ENCODE measurements around the gene AP5Z1. TPM values are rescaled to one million over a fixed set of nuclear protein-coding genes. Genes with fewer than 3 reads are reported as not detected.

Gene AP5Z1
- total and polyA plus RNA-seq, 2 of the 4 experiments (the other 2 are of a cell fraction) = 9.7 to 38.7 TPM

DNA sequence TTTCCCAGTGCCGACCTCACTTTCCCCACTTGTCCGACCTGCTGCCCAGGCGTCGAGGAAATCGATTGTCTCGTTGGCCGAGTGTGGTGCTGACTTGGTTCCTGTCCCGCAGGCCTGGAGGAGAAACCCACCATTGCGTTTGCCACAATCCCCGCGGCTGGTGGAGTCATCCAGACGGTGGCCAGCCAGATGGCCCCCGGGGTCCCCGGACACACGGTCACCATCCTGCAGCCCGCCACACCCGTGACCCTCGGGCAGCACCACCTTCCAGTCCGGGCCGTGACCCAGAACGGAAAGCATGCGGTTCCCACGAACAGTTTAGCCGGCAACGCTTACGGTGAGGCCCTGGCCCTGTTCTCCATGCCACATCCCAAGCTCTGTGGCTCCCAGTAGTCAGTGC is 14.5 kb upstream of the AP5Z1 start:
- in situ Hi-C loops (cut with MboI; ENCODE audit: low sequenced_read_pairs) = loop anchor here (25.0 kb wide), 1 partner anchor 1899 kb away; no protein-coding TSS in a partner anchor
- H3K36me3 ChIP-seq (ENCODE audit: control insufficient read depth, insufficient read depth, low read length) = peaks cover 86% of the 10 kb centered on the region
- TF ChIP-seq, protein P1, sequence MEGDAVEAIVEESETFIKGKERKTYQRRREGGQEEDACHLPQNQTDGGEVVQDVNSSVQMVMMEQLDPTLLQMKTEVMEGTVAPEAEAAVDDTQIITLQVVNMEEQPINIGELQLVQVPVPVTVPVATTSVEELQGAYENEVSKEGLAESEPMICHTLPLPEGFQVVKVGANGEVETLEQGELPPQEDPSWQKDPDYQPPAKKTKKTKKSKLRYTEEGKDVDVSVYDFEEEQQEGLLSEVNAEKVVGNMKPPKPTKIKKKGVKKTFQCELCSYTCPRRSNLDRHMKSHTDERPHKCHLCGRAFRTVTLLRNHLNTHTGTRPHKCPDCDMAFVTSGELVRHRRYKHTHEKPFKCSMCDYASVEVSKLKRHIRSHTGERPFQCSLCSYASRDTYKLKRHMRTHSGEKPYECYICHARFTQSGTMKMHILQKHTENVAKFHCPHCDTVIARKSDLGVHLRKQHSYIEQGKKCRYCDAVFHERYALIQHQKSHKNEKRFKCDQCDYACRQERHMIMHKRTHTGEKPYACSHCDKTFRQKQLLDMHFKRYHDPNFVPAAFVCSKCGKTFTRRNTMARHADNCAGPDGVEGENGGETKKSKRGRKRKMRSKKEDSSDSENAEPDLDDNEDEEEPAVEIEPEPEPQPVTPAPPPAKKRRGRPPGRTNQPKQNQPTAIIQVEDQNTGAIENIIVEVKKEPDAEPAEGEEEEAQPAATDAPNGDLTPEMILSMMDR (conservative IDR thresholded peaks at IDR 0.05; ENCODE audit: low read depth, low read length) = no peak
- TF ChIP-seq, protein P2, sequence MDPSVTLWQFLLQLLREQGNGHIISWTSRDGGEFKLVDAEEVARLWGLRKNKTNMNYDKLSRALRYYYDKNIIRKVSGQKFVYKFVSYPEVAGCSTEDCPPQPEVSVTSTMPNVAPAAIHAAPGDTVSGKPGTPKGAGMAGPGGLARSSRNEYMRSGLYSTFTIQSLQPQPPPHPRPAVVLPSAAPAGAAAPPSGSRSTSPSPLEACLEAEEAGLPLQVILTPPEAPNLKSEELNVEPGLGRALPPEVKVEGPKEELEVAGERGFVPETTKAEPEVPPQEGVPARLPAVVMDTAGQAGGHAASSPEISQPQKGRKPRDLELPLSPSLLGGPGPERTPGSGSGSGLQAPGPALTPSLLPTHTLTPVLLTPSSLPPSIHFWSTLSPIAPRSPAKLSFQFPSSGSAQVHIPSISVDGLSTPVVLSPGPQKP (IDR thresholded peaks at IDR 0.05; ENCODE audit: borderline replicate concordance, low read depth, low read length) = no peak
- TF ChIP-seq CHD1 (IDR thresholded peaks at IDR 0.05; ENCODE audit: low read depth, low read length) (no peak), SMC3 (IDR thresholded peaks at IDR 0.05; ENCODE audit: low read depth, low read length) (no peak), FOS (IDR thresholded peaks at IDR 0.05; ENCODE audit: low read depth, low read length) (no peak), MXI1 (IDR thresholded peaks at IDR 0.05; ENCODE audit: borderline replicate concordance, low read depth, low read length) (no peak), RCOR1 (IDR thresholded peaks at IDR 0.05; ENCODE audit: insufficient replicate concordance, low read length) (no peak), RAD21 (IDR thresholded peaks at IDR 0.05; ENCODE audit: low read length) (no peak), BHLHE40 (IDR thresholded peaks at IDR 0.05; ENCODE audit: low read depth, low read length) (no peak), MAZ (IDR thresholded peaks at IDR 0.05; ENCODE audit: borderline replicate concordance, low read depth, low read length) (no peak), MAFK (IDR thresholded peaks at IDR 0.05; ENCODE audit: low read depth, low read length) (no peak), POLR2A (IDR thresholded peaks at IDR 0.05; ENCODE audit: low read depth, low read length) (no peak), RFX5 (IDR thresholded peaks at IDR 0.05; ENCODE audit: low read depth, low read length) (no peak), CEBPB (IDR thresholded peaks at IDR 0.05; ENCODE audit: low read depth, low read length) (no peak), NFE2L2 (IDR thresholded peaks at IDR 0.05; ENCODE audit: low read depth, low read length) (no peak)
- TF ChIP-seq, protein P3, sequence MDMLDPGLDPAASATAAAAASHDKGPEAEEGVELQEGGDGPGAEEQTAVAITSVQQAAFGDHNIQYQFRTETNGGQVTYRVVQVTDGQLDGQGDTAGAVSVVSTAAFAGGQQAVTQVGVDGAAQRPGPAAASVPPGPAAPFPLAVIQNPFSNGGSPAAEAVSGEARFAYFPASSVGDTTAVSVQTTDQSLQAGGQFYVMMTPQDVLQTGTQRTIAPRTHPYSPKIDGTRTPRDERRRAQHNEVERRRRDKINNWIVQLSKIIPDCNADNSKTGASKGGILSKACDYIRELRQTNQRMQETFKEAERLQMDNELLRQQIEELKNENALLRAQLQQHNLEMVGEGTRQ (IDR thresholded peaks at IDR 0.05; ENCODE audit: low read depth, low read length) = no peak

More for the DNA sequence above, 14.5 kb upstream of the AP5Z1 start:
- DNase-seq = no peak
- H3K18ac ChIP-seq (ENCODE audit: low read depth, low read length) = no peak overlapping the region
- dilution Hi-C loops (cut with HindIII; ENCODE audit: low sequenced_read_pairs, unreplicated experiment) = no loop called here
- no peak overlapping the region for H2AK5ac ChIP-seq (ENCODE audit: low read depth, low read length)
- H2AFZ ChIP-seq (replicated peaks; ENCODE audit: low read length, poor library complexity) = peak overlapping the region; percentile 33
- no peak overlapping the region for H2AK9ac ChIP-seq (replicated peaks; ENCODE audit: low read depth, low read length, poor library complexity)
- no peak overlapping the region for H3K56ac ChIP-seq (ENCODE audit: extremely low read depth, insufficient read depth, low read length)
- intact Hi-C loops (cut with micrococcal nuclease) = no loop called here
- 95% methylated on average over 21 of the region's 26 CpGs; no CpG with 5 or more reads in 1 of the 2 experiments for WGBS, 2 experiments (ENCODE audit: extremely low coverage in 2 of 2, insufficient read length in 1 of 2)
- H2BK5ac ChIP-seq (ENCODE audit: low read depth, low read length, poor library complexity, severe bottlenecking) = no peak overlapping the region
- no TSS peak for BruUV-seq (replicated peaks)
- no peak overlapping the region for H4K91ac ChIP-seq (ENCODE audit: insufficient read depth, low read depth, low read length)
- no peak overlapping the region for H3K4me2 ChIP-seq (ENCODE audit: low read depth, low read length)
- no peak for ATAC-seq (ENCODE audit: low read depth)
- POLR2A ChIA-PET (ENCODE audit: unreplicated experiment) = no interaction called here
- no peak overlapping the region for H3K27ac ChIP-seq (ENCODE audit: insufficient read depth, low read length)
- H4K8ac ChIP-seq (ENCODE audit: low read depth in 2 of 2, low read length in 2 of 2) = no peak overlapping the region
- no peak overlapping the region for H4K5ac ChIP-seq (ENCODE audit: low read depth, low read length)
- H3K4ac ChIP-seq (ENCODE audit: low read depth, low read length) = no peak overlapping the region
- H3K9me3 ChIP-seq (ENCODE audit: control insufficient read depth, insufficient read depth, low read length) = no peaks in the 10 kb centered on the region
- no peak overlapping the region for H3K4me3 ChIP-seq (ENCODE audit: insufficient read depth, low read depth, low read length)
- H2BK20ac ChIP-seq (ENCODE audit: low read depth, low read length) = no peak overlapping the region
- no peak overlapping the region for H3K14ac ChIP-seq (replicated peaks; ENCODE audit: low read depth, low read length)
- no peak overlapping the region for H2BK15ac ChIP-seq (ENCODE audit: low read depth, low read length)
- H3K27me3 ChIP-seq (ENCODE audit: control insufficient read depth, insufficient read depth, low read length) = no peaks in the 10 kb centered on the region
- H4K20me1 ChIP-seq (ENCODE audit: insufficient read depth, low read length) = peaks cover 12% of the 10 kb centered on the region
- no peaks in the 10 kb centered on the region for H3K9me1 ChIP-seq (ENCODE audit: insufficient read depth, low read length)
- no peak overlapping the region for H2BK120ac ChIP-seq (ENCODE audit: low read depth, low read length)
- peaks cover 3 to 26% of the 10 kb centered on the region in 2 experiments; a peak in 3 of 4 replicates for H3K79me1 ChIP-seq (ENCODE audit: low read depth in 1 of 2, low read length in 2 of 2)
- no peak overlapping the region for H3K23ac ChIP-seq (ENCODE audit: low read depth, low read length)
- CTCF ChIA-PET = interaction anchor here (0.6 kb wide), 1 partner anchor 92 kb away, joined by 3 read pairs; no protein-coding TSS in a partner anchor
- no peaks in the 10 kb centered on the region for H3K4me1 ChIP-seq (ENCODE audit: control insufficient read depth, insufficient read depth, low read length)
- no peak overlapping the region for H3K9ac ChIP-seq (ENCODE audit: low read depth, low read length)
